HL-60 (cell line): ENCODE results near the gene UPK3B.
"Not testable (repeated sequence)": the region's sequence is repeated elsewhere in the genome, so short reads cannot be mapped to it uniquely, and the experiment has no call there.

Source experiments
- DNase-seq, 2 experiments: peaks; one replicate each; pipeline ENCODE4 v3.0.0-alpha.2; 2010 to 2020; ENCODE audit warnings: low read depth in 1 of 2, low spot score in 1 of 2
- H3K27ac ChIP-seq: fragments of 250-450 bp; sonication (Bioruptor Pico); replicated peaks from 2 replicates; pipeline ENCODE4 v1.5.1; 2020; ENCODE audit warnings: mild to moderate bottlenecking, moderate library complexity
- H3K27me3 ChIP-seq: fragments of 250-450 bp; sonication (Bioruptor Pico); 2 replicates; pipeline ENCODE4 v1.5.1; 2021; ENCODE audit warnings: mild to moderate bottlenecking, moderate library complexity; ENCODE audit not compliant: insufficient read depth, poor library complexity, severe bottlenecking
- H3K4me3 ChIP-seq: replicated peaks from 2 replicates; pipeline ENCODE4 v1.5.1; 2011; ENCODE audit warnings: mild to moderate bottlenecking, control low read depth, low read length; ENCODE audit not compliant: insufficient read depth
- CTCF ChIP-seq: IDR thresholded peaks from one replicate; pipeline ENCODE4 v1.5.1; 2011; ENCODE audit warnings: low read length, control low read depth, inconsistent platforms; ENCODE audit not compliant: insufficient read depth
- GABPA ChIP-seq: IDR thresholded peaks from 2 replicates; pipeline ENCODE4 v1.6.1; 2012; ENCODE audit warnings: low read depth
- POLR2AphosphoS5 ChIP-seq: IDR thresholded peaks from 2 replicates; pipeline ENCODE4 v1.6.1; 2012; ENCODE audit warnings: low read depth
- REST ChIP-seq: IDR thresholded peaks from 2 replicates; pipeline ENCODE4 v1.6.1; 2012; ENCODE audit warnings: low read depth; ENCODE audit not compliant: insufficient replicate concordance
- SPI1 ChIP-seq: IDR thresholded peaks from 2 replicates; pipeline ENCODE4 v1.6.1; 2012; ENCODE audit warnings: low read depth, mild to moderate bottlenecking, borderline replicate concordance
- long read RNA-seq: library from polyadenylated mRNA; unstranded; transcript quantifications from one replicate; pipeline ENCODE4 v2.0.0, GENCODE V29; 2020

The UPK3B gene
- long read RNA-seq, result 0 reads

GRCh38 chr7:76509931-76510877 lies at the start of gene UPK3B:
UPK3B (plus strand) TSS chr7:76510552; CDS start chr7:76510653, 101 bp downstream.
- H3K27ac ChIP-seq, result no peak within 1 kb of the TSS
- no peak within 1 kb of the TSS for H3K4me3 ChIP-seq
- no peaks in the 10 kb centered on the region for H3K27me3 ChIP-seq
- TF ChIP-seq SPI1 (no peak), POLR2AphosphoS5 (no peak), CTCF (no peak), REST (no peak), GABPA (no peak)
- DNase-seq, result no peak

GRCh38 chr7:76460767-76461166 lies 49.6 kb upstream of the UPK3B start:
- H3K27ac ChIP-seq, H3K4me3 ChIP-seq, DNase-seq, H3K27me3 ChIP-seq: not testable (repeated sequence)

- not testable (repeated sequence) for H3K27me3 ChIP-seq, DNase-seq, H3K27ac ChIP-seq
- peak within 1 kb of the TSS; percentile 52 for H3K4me3 ChIP-seq
Measured at GRCh38 chr7:76461464-76462101, 48.8 kb upstream of the UPK3B start, which contains the start of gene DTX2. DTX2 (plus strand) TSS chr7:76461709; CDS start chr7:76480510, 18,801 bp downstream.

GRCh38 chr7:76462271-76462882 lies 48.0 kb upstream of the UPK3B start:
- H3K27me3 ChIP-seq, DNase-seq, H3K27ac ChIP-seq, H3K4me3 ChIP-seq: not testable (repeated sequence)

- not testable (repeated sequence) for H3K27me3 ChIP-seq, H3K27ac ChIP-seq, DNase-seq, H3K4me3 ChIP-seq
Measured at GRCh38 chr7:76464959-76465358, 45.4 kb upstream of the UPK3B start.

- H3K27ac ChIP-seq, DNase-seq, H3K4me3 ChIP-seq, H3K27me3 ChIP-seq: not testable (repeated sequence)
Measured at GRCh38 chr7:76465950-76466349, 44.4 kb upstream of the UPK3B start.

- not testable (repeated sequence) for H3K27me3 ChIP-seq, DNase-seq, H3K27ac ChIP-seq, H3K4me3 ChIP-seq
Measured at GRCh38 chr7:76467743-76468404, 42.5 kb upstream of the UPK3B start.

- H3K27me3 ChIP-seq, DNase-seq, H3K4me3 ChIP-seq, H3K27ac ChIP-seq: not testable (repeated sequence)
Measured at GRCh38 chr7:76471556-76472221, 38.7 kb upstream of the UPK3B start.

- not testable (repeated sequence) for H3K4me3 ChIP-seq, H3K27ac ChIP-seq, H3K27me3 ChIP-seq, DNase-seq
Measured at GRCh38 chr7:76473097-76473496, 37.3 kb upstream of the UPK3B start.

- not testable (repeated sequence) for DNase-seq, H3K27me3 ChIP-seq, H3K27ac ChIP-seq, H3K4me3 ChIP-seq
Measured at GRCh38 chr7:76476280-76476679, 34.1 kb upstream of the UPK3B start.
